NCI-H1930 (cell line): ENCODE measurements around the gene PDHA2.
"Not testable (repeated sequence)": the region's sequence is repeated elsewhere in the genome, so short reads cannot be mapped to it uniquely, and the experiment has no call there.

ENCODE experiments used
- DNase-seq, 2 experiments: peaks; one replicate each; lab custom pipeline; 2025; lab: John Stamatoyannopoulos, UW

The PDHA2 gene

DNA sequence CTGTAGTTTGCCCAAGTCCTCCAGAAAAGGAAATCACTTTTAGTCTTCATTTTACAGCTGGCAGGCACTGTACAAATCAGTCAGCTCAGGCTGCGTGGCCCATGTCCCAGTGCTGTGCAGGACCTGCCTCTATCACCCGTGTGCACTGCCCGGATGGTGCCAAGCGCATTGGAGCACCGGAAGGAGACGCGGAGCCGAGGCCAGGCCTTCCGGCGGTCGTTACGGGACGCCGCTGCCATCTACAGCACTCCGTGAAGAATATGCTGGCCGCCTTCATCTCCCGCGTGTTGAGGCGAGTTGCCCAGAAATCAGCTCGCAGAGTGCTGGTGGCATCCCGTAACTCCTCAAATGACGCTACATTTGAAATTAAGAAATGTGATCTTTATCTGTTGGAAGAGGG lies at the start of gene PDHA2:
PDHA2 (plus strand) TSS at position 203 of the 400 bp plus-strand sequence; CDS start at position 261, 58 bp downstream.
- no peak for DNase-seq

DNA sequence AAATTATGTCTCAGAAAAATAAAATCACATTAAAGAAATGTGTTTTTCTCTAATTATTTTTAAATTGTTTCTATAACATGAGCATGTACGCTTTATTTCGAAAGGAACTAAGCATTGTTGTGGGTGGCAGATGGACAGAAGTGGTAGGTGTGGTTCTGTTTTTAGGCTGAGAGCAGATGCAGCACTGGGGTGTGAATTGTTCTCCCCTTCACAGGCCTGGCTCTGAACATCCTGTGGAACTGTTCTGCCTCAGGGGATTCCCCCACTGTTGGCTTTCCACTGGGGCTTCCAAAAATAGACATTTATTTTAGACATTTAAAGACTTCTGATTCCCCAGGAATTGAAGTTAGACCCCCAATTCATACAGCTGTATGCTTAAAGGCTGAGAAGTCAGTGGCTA lies 41.9 kb upstream of the PDHA2 start:
- no peak for DNase-seq

DNA sequence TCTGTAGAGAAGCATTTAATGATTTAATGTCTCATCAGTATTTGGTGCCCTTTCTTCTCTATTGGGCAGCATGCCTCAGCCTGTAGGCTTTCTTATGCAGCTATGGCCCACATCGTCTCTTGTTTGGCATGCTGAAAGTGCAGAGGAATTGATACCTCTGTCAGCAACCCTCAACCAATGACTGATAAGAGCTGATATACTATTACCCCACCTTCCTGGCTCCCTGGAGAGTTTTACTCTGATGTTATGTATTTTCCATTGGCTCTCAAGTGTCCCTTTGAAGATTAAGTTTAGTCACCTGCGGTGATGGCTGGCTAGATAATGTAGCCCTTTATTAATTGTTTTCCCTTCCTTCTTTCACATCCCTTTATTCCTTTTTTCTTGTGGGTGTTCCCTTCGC lies 41.2 kb upstream of the PDHA2 start:
- DNase-seq = no peak

DNA sequence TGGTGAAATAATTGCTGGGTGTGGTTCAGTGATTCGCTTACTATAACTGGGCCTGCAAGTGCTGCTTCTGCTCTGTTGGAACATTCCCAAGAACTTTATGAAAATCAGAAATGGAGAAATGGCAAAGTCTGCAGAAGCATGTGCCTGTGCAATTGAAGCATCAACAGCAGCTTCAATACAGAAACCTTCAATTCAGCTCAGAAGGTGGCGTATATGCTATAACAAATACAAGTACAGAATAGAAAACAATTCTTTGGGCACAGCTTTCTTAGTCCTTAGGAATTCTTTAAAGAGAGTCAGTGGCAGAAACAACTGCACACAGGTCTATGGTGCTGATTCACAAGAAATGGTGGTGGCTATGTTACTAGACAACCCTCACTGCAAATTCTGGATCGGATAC lies 18.0 kb upstream of the PDHA2 start:
- no peak for DNase-seq

DNA sequence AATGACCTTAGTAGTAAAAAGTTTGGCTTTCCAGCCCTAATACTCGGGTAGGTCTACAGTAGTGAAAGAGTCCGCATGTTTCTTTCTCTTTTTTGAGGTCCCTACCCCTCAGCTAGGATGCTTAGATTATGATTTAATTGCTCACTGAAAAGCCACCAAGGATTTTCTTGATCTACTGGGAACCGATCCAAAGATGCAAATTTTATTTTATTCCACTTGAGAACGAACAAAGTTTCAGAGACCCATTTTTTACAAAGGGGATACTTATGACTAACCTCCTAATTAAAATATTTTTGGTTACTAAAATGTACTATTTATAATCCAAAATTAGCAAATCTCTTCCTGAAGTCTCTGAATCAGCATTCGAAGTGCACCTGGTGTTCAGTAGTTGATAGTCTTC lies 14.3 kb upstream of the PDHA2 start:
- DNase-seq = no peak

DNA sequence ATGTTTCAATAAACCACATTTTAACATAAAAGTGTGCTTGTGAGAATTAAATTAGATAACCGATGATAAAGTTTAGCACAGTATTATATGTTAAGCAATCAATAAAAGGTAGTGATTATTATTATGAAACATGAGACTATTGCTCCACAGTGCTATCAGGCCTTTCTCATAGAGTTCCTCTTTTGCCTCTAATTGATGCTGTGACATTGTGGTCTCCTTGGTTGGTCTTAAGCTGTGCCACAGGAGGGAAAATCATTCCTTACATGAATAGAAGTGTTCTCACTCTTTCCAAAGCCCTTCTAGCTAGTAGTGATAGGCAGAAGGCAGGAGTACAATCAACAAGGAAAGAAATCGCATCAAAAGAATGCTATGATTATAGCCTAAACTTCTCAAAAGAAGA lies 9.2 kb upstream of the PDHA2 start:
- DNase-seq = no peak

DNA sequence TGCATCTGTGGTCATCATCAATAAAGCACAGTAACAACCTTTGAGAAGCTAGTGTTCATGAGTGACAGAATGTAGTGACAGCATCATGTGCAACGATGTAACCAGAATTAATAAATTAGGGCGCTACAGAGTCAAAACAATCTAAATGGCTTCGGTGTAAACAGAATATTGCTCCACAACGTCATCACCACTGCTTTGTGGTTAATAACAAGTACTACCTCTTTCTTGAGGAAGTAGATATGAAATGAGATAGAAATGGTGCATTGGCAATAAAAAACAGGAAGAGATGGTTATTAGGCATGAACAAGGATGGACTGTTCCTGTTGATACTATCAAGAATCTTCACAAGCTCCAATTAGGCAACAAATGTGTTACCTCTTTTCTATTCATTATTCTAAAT lies 8.7 kb upstream of the PDHA2 start:
- no peak for DNase-seq

DNA sequence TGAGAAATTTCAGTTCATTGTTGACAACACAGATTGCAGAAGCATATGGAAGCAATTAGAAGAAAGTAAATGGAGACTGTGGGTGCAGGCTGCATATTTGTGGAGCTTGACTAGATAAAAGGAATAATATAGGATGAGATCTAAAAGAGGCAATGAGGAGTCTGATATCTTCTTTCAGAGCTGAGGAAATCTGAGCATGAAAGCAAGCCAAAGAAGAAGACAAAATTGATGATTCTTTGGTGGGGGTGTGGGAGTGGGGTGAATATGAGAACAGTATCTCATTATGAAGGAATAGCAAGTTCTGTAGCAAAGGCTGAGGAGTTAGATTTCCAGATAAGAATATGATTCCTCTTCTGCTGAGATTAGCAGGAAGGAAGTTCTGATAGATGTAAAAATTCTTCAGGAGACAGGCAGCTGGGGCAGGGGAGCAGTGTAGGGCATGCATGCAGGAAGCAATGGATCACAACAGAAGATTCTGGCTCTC lies 6.1 kb upstream of the PDHA2 start:
- no peak for DNase-seq

DNA sequence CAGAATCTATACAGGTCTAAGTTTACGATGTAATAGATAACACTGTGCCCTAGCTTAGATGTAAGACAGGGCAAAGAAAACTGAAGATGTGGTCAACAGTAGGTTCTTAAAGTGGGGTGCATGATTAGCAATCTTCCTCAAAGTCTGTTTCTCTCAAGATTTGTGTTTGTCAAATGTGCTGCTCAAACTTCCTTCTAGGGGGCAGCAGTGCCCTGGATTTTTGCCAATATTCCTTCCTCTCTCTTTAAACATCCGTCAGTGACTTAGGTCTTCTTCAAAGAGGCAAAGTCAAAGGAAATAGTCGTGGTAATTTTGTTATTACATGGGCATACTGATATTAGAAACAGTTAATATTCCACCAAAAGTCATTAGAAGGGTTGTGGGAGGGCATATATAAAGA lies 4.2 kb upstream of the PDHA2 start:
- no peak for DNase-seq

DNA sequence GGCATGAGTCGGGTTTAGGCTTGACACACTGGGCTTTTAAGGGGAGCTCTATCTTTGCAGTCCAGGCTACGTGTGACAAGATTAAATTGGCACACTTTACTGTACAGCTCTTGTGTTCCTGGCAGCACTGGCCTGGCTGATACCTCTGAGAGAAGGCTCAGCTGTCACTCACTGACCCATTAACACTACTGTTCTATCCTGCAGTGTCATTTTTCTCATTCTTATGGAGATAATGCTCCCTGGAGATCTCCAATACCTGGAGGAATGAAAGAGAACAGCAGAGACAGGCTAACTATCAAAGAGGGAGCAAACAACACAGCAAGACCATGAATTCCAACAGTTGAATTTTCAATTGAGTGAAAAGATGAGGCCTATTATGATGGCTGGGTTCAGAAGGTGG lies 1.7 kb upstream of the PDHA2 start:
- DNase-seq = no peak

DNA sequence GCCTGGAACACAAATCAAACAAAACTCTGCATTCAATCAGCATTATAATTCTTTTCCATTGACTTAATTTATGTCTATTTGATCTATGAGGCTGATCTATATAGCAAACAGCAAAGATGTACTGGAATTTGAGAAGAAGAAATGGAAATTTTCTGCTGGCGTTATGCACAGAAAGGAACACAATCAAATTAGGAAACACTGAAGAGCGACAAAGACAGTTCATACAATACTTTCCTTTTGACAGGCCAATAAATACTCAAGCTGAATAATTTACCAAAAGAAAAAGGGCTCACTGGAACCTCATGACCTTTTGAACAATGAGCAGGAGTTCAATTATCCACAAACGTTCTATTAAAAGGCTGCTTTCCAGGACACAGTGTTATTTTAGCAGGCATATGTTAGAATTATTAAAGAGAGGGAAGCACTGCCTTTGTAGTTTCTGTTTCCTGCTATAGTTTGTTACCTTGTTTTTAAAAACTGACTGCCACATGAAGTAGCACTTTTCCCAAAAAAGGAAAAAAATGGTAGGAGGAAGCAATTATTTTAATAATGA lies 8.1 kb downstream of the PDHA2 start:
- DNase-seq = no peak

DNA sequence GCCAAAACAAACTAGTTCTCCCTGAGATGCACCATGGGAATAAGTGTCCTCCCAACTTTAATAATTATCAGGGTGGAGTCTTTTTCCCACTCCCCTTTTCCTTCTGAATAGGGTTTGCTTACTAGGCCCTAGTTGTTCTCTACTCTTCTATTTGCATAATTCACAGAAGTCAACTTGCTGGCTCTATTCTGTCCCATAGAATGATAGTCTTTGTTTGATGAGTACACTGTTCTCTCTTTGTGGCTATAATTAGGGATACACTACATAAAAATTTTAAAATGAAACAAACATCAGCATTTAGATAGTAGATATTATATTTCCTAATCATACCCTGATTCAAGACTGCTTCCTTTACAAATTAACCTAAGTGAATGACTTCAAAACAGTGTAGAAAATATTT lies 10.3 kb downstream of the PDHA2 start:
- no peak for DNase-seq

DNA sequence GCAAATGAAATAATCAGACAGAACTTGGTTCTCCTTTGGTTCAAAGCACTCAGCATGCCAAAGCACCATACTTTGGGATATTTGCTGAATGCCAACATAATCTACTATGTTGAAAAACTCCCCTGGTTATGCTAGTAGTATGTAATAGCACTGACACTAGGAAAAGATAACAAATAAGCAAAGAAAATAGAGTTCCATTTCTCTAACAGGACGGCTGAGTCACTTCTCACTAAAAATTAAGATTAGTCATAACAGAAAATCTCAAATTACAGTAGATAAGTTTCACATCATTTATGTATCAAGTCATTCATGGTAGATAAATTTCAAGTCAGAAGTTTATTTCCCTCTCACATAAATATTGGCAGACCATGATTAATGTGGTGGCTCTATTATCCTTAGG lies 17.9 kb downstream of the PDHA2 start:
- DNase-seq = no peak

DNA sequence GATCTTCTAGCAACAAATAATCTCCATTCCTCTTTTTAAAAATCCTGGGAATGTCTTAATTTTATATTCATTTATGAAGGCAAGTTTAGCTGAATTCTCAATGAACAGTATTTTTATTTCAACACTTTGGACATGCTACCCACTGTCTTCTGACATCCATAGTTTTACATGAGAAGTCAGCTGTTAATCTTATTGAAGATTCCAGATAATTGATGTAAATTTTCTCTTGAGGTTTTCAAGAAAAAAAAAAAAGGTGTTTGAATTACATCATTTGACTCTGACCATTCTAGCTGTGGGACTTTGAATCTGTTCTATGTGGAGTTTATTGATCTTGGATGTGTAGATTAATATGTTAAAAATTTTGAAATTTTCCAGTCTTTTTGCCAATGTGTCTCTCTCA lies 28.0 kb downstream of the PDHA2 start:
- DNase-seq = peak; percentile 2 to 18

DNA sequence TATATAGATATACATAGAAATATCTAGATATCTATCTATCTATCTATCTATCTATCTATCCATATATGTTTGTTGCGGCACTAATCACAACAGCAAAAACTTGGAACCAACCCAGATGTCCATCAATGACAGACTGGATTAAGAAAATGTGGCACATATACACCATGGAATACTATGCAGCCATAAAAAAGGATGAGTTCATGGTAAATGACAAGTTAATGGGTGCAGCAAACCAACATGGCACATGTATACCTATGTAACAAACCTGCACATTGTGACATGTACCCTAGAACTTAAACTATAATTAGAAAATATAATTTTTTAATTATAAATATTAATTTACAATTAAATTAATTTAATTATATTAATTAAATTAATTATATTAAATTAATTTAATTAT lies 29.5 kb downstream of the PDHA2 start:
- not testable (repeated sequence) for DNase-seq

DNA sequence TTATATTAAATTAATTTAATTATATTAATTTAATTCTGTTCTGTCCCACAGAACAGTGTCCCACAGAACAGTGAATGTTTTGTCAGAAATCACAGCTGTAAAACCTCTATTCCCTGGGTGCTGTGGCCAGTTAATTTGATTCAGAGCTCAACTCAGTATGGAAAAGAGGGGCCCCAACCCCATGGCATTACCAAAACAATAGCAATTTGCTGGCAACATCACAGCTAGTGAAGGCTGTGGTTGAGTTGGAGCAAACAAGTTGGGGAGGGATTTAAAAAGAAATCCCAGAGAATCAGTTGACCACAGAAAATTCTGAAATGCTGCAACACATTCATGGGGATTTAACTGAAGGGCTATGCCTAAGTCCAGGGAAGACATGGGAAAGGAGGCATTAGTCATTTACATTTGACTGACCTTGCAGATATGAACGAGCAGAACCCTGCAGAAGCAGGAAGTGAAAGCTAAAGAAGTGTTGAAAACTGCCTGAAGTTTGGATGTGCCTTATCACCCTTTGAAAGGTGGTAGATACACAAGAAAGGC lies 30.1 kb downstream of the PDHA2 start:
- DNase-seq = no peak

DNA sequence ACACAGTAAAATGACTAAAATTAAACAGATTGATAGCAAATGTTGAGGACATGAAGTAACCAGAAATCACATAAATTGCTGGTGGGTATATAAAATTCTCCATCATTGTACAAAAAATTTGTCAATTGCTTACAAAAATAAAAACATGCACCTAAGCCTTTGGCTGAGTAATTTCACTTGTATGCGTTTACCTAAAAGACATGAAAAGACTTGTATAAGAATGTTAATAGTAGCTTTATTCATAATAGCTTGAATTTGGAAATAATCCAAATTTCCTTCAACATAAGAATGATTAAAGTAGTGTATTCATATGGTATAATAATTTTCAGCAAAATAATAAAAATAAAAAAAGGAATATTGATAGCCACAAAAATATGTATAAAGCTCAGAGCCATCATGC lies 37.7 kb downstream of the PDHA2 start:
- DNase-seq = no peak

DNA sequence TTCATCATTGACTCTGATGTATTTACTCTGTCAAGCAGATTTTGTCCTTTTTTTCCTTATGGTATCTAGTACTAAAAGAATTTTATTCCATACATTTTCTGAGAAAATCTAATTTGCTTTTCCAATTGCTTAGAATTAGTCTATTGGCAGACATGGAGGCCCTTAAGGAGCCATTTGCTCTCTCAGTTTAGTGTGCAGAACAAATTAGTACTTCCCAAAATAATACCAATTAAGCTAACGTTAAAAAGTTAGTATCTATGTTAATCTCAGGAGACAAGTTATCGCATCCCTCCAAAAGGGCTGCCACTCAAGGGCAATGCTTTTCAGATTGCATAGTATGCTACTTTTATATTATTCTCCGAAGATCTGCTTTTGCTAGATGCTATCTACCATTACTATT lies 47.7 kb downstream of the PDHA2 start:
- DNase-seq = no peak

DNA sequence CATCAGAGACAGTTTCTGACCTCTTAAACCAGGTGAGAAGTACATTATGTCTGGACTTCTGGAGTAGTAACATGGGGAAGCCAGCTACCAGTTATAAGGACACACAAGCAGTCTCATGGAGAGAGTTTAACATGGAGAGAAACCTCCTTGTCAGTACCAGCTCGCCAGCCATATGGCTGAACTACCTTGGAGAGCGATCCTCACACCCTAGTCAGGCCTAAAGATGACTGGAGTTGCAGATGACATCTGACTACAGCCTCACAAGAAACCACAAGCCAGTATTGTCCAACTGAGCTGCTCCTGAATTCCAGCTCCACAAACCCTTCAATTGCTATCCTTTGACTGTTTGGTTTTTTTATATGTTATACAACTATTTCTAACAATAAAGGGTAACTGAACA lies 49.8 kb downstream of the PDHA2 start:
- no peak for DNase-seq
